SK-N-SH (cell line): ENCODE data around the gene TADA2B. TPM values are rescaled to one million over a fixed set of nuclear protein-coding genes. Genes with fewer than 3 reads are reported as not detected.

Source experiments
- CTCF ChIA-PET: fragments of 300-600, 350-600 bp; formaldehyde crosslinking; extraction: SDS; loops from one replicate; lab custom pipeline; 2021; lab: Yijun Ruan, JAX
- POLR2A ChIA-PET: fragments of 350-600 bp; sonication (Branson Sonifier 250); formaldehyde crosslinking; extraction: SDS; loops from one replicate; lab custom pipeline; 2020; ENCODE audit warnings: antibody characterized with exemption, inconsistent platforms; lab: Yijun Ruan, JAX
- DNase-seq: peaks from one replicate; pipeline ENCODE4 v3.0.0; 2012
- H2AFZ ChIP-seq: fragments of 200-600 bp; sonication (generic); 2 replicates; pipeline ENCODE4 v1.8.1; 2016; ENCODE audit warnings: antibody characterized with exemption, mild to moderate bottlenecking, low read depth
- H3F3A ChIP-seq: fragments of 200-600 bp; sonication (generic); replicated peaks from 2 replicates; pipeline ENCODE3; 2016; ENCODE audit warnings: antibody characterized with exemption, mild to moderate bottlenecking; ENCODE audit not compliant: insufficient read depth
- H3K27ac ChIP-seq, 2 experiments: fragments of 200-500 bp in 1 of 2; fragments of 200-600 bp in 1 of 2; sonication (Bioruptor generic) in 1 of 2; sonication (generic), shearing (Covaris generic) in 1 of 2; 2 replicates each; pipeline versions ENCODE4 v1.5.1 to v1.6.1; 2014 to 2016; ENCODE audit warnings: low read depth in 2 of 2, inconsistent platforms in 1 of 2, low read length in 1 of 2, mild to moderate bottlenecking in 1 of 2, mixed read lengths in 1 of 2
- H3K27me3 ChIP-seq: fragments of 200-600 bp; sonication (generic), shearing (Covaris generic); 2 replicates; pipeline ENCODE4 v1.6.1; 2016; ENCODE audit warnings: mixed run types; ENCODE audit not compliant: insufficient read depth
- H3K36me3 ChIP-seq, 2 experiments: fragments of 200-500 bp in 1 of 2; fragments of 200-600 bp in 1 of 2; sonication (Bioruptor generic) in 1 of 2; sonication (generic) in 1 of 2; replicated peaks in 1 of 2; 2 replicates each; pipeline versions ENCODE3 to v1.5.1; 2014 to 2016; ENCODE audit warnings: low read length in 1 of 2, mild to moderate bottlenecking in 1 of 2; ENCODE audit not compliant: insufficient read depth in 2 of 2, control insufficient read depth in 1 of 2
- H3K4me1 ChIP-seq, 2 experiments: fragments of 200-500 bp in 1 of 2; fragments of 200-600 bp in 1 of 2; sonication (Bioruptor generic) in 1 of 2; sonication (generic), shearing (Covaris generic) in 1 of 2; 2 replicates each; pipeline versions ENCODE4 v1.5.1 to v1.6.1; 2014 to 2016; ENCODE audit warnings: low read depth in 1 of 2, low read length in 1 of 2, mixed run types in 1 of 2; ENCODE audit not compliant: insufficient read depth in 2 of 2, control insufficient read depth in 1 of 2
- H3K4me2 ChIP-seq: fragments of 200-600 bp; sonication (generic), shearing (Covaris generic); 2 replicates; pipeline ENCODE4 v1.6.1; 2017; ENCODE audit warnings: mixed run types
- H3K4me3 ChIP-seq, 2 experiments: fragments of 200-500 bp in 1 of 2; fragments of 200-600 bp in 1 of 2; sonication (Bioruptor generic) in 1 of 2; sonication (generic), shearing (Covaris generic) in 1 of 2; 2 replicates each; pipeline versions ENCODE4 v1.5.1 to v1.8.1; 2014 to 2016; ENCODE audit warnings: low read depth in 2 of 2, inconsistent platforms in 1 of 2, low read length in 1 of 2, mild to moderate bottlenecking in 1 of 2, mixed read lengths in 1 of 2, moderate library complexity in 1 of 2
- H3K79me2 ChIP-seq: fragments of 200-600 bp; sonication (generic); 2 replicates; pipeline ENCODE4 v1.8.1; 2017; ENCODE audit warnings: mild to moderate bottlenecking; ENCODE audit not compliant: insufficient read depth
- H3K9ac ChIP-seq: fragments of 200-600 bp; sonication (generic); 2 replicates; pipeline ENCODE4 v1.6.1; 2017; ENCODE audit warnings: mixed run types
- H3K9me2 ChIP-seq: fragments of 200-600 bp; sonication (generic); 2 replicates; pipeline ENCODE4 v1.6.1; 2017; ENCODE audit warnings: mixed run types
- H3K9me3 ChIP-seq: fragments of 200-600 bp; sonication (generic); 2 replicates; pipeline ENCODE4 v1.6.1; 2017; ENCODE audit warnings: mixed run types, mild to moderate bottlenecking, moderate library complexity
- H4K20me1 ChIP-seq: fragments of 200-600 bp; sonication (generic); 2 replicates; pipeline ENCODE4 v1.6.1; 2017; ENCODE audit warnings: mild to moderate bottlenecking, mixed run types; ENCODE audit not compliant: insufficient read depth
- CHD2 ChIP-seq: fragments of 150-350 bp; IDR thresholded peaks from 2 replicates; pipeline ENCODE4 v1.6.1; 2018; ENCODE audit warnings: low read length; ENCODE audit not compliant: partially characterized antibody
- FOXJ3 ChIP-seq: sonication (generic); formaldehyde crosslinking; IDR thresholded peaks from 2 replicates; pipeline ENCODE4 v1.5.1; 2020; ENCODE audit warnings: mild to moderate bottlenecking, missing genetic modification reagents
- IRF3 ChIP-seq: fragments of 150-350 bp; IDR thresholded peaks from 2 replicates; pipeline ENCODE4 v1.6.1; 2016; ENCODE audit warnings: mild to moderate bottlenecking, low read depth, low read length
- JUND ChIP-seq: IDR thresholded peaks from 2 replicates; pipeline ENCODE4 v1.4.0; 2012
- MXI1 ChIP-seq: IDR thresholded peaks from 2 replicates; pipeline ENCODE4 v1.6.1; 2012; ENCODE audit warnings: mild to moderate bottlenecking, low read depth, low read length, improper control_type of control experiment
- NFIC ChIP-seq: IDR thresholded peaks from 2 replicates; pipeline ENCODE4 v1.4.0; 2012; ENCODE audit warnings: borderline replicate concordance
- PBX3 ChIP-seq: IDR thresholded peaks from 2 replicates; pipeline ENCODE4; 2012
- RXRA ChIP-seq: IDR thresholded peaks from 2 replicates; pipeline ENCODE4 v1.4.0; 2012; ENCODE audit warnings: low read depth, mild to moderate bottlenecking, borderline replicate concordance
- TAF1 ChIP-seq: IDR thresholded peaks from 2 replicates; pipeline ENCODE4 v1.6.1; 2012; ENCODE audit warnings: low read depth, mild to moderate bottlenecking, low read length, moderate library complexity, borderline replicate concordance
- TCF12 ChIP-seq: IDR thresholded peaks from 2 replicates; pipeline ENCODE4 v1.4.0; 2012
- TEAD4 ChIP-seq: IDR thresholded peaks from 2 replicates; pipeline ENCODE4 v1.4.0; 2012; ENCODE audit warnings: mild to moderate bottlenecking, borderline replicate concordance; ENCODE audit not compliant: insufficient read depth
- USF2 ChIP-seq: fragments of 150-350 bp; IDR thresholded peaks from 2 replicates; pipeline ENCODE4 v1.6.1; 2017; ENCODE audit warnings: antibody characterized with exemption, low read length, low read depth, borderline replicate concordance
- WGBS: methylation state at CpG from one replicate; pipeline ENCODE4 v1.1.6; 2017; ENCODE audit warnings: low lambda C conversion rate; 5-methylcytosine and 5-hydroxymethylcytosine counted together
- polyA plus RNA-seq, 3 experiments: library from polyadenylated mRNA; depleted of rRNA; stranded (reverse); fragments of >200 nt; gene quantifications; 2 replicates each; pipeline ENCODE4 v1.2.3, GENCODE V29; 2012
- TF ChIP-seq, protein P1 (sequence below): fragments of 200-600 bp; sonication (generic); IDR thresholded peaks from 2 replicates; pipeline ENCODE4 v1.6.1; 2017; ENCODE audit warnings: antibody characterized with exemption, mild to moderate bottlenecking, moderate library complexity
- TF ChIP-seq, protein P2 (sequence below): IDR thresholded peaks from 2 replicates; pipeline ENCODE4 v1.4.0; 2012; ENCODE audit warnings: low read depth, borderline replicate concordance

TADA2B gene
- polyA plus RNA-seq, 1 of the 3 experiments (the other 2 are of a cell fraction) = 8.0 TPM

- Histone ChIP-seq H3F3A (no peaks in the 10 kb centered on the region), H3K4me1 (peaks cover 0 to 5% of the 10 kb centered on the region in 2 experiments; a peak in 1 of 4 replicates), H3K4me3 (no peak overlapping the region), H3K4me2 (no peak overlapping the region), H4K20me1 (no peaks in the 10 kb centered on the region), H3K9me2 (no peaks in the 10 kb centered on the region), H3K79me2 (no peaks in the 10 kb centered on the region), H3K9ac (no peak overlapping the region), H3K27ac (no peak overlapping the region), H3K36me3 (peaks cover 39 to 59% of the 10 kb centered on the region in 2 experiments), H3K27me3 (no peaks in the 10 kb centered on the region), H2AFZ (no peak overlapping the region), H3K9me3 (no peaks in the 10 kb centered on the region)
- CTCF ChIA-PET = no interaction called here
- no peak for TF ChIP-seq IRF3
- no peak for TF ChIP-seq FOXJ3 (CRISPR knock-in tag)
- DNase-seq = no peak
- 100% methylated on average over 9 of the region's 12 CpGs for WGBS
- POLR2A ChIA-PET = no interaction called here
These were observed 28.4 kb upstream of the TADA2B start for GRCh38 chr4:7014815-7015214.

DNA sequence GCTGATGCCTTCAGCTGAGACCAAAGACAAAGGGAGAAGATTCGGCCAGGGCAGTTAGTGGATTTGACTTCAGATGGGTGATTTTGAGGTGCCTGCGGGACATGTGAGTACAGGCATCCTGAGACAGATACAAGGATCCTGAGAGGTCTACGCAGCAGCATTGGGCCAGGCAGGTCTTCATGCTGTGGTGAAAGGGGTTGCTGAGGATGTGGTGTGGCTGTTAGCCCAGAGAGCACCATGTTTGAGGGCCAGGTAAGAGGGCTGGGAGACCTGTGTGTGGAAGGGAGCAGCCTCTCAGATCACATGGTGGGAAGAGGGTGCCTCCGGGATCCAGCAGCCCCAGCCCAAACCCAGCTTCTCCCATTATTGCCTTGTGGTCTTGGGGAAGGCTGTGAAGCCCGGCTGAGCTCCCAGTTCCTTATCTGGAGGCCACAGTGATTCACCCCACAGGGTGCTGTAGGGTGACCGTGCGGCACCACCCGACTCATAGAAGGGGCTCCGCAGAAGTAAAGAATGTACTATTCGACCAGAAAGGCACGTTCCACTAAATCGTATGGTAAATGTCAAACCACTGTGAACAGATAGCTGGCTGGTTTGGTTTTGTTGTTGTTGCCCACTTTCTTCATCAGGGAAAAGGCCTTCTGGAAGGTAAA lies 27.7 kb upstream of the TADA2B start:
- H3K9ac ChIP-seq = no peak overlapping the region
- 92% methylated on average over 12 of the region's 12 CpGs for WGBS
- no peaks in the 10 kb centered on the region for H3K9me2 ChIP-seq
- H3K4me3 ChIP-seq = no peak overlapping the region
- no peak for DNase-seq
- H3K9me3 ChIP-seq = no peaks in the 10 kb centered on the region
- CTCF ChIA-PET = interaction anchor here (0.6 kb wide), 1 partner anchor 42 kb away, joined by 3 read pairs; no protein-coding TSS in a partner anchor
- H3K79me2 ChIP-seq = no peaks in the 10 kb centered on the region
- TF ChIP-seq RXRA = no peak
- peaks cover 0 to 5% of the 10 kb centered on the region in 2 experiments; a peak in 1 of 4 replicates for H3K4me1 ChIP-seq
- H2AFZ ChIP-seq = no peak overlapping the region
- no peaks in the 10 kb centered on the region for H3K27me3 ChIP-seq
- peaks cover 39 to 52% of the 10 kb centered on the region in 2 experiments for H3K36me3 ChIP-seq
- no peaks in the 10 kb centered on the region for H4K20me1 ChIP-seq
- no peak overlapping the region for H3K27ac ChIP-seq
- POLR2A ChIA-PET = no interaction called here
- H3F3A ChIP-seq = no peaks in the 10 kb centered on the region
- no peak overlapping the region for H3K4me2 ChIP-seq

- Histone ChIP-seq H2AFZ (no peak overlapping the region), H3K36me3 (peaks cover 33 to 51% of the 10 kb centered on the region in 2 experiments), H3K4me3 (no peak overlapping the region), H3F3A (no peaks in the 10 kb centered on the region), H3K4me2 (no peak overlapping the region), H4K20me1 (no peaks in the 10 kb centered on the region), H3K9me3 (no peaks in the 10 kb centered on the region), H3K79me2 (no peaks in the 10 kb centered on the region), H3K9ac (no peak overlapping the region), H3K9me2 (no peaks in the 10 kb centered on the region), H3K27ac (no peak overlapping the region), H3K4me1 (peaks cover 0 to 5% of the 10 kb centered on the region in 2 experiments; a peak in 1 of 4 replicates), H3K27me3 (no peaks in the 10 kb centered on the region)
- WGBS = 80% methylated on average over 11 of the region's 11 CpGs
- ChIA-PET CTCF (no interaction called here), POLR2A (no interaction called here)
- no peak for DNase-seq
- TF ChIP-seq PBX3 = no peak
- TF ChIP-seq NFIC = no peak
- TF ChIP-seq TAF1 = no peak
- no peak for TF ChIP-seq USF2
- TF ChIP-seq, protein P1, sequence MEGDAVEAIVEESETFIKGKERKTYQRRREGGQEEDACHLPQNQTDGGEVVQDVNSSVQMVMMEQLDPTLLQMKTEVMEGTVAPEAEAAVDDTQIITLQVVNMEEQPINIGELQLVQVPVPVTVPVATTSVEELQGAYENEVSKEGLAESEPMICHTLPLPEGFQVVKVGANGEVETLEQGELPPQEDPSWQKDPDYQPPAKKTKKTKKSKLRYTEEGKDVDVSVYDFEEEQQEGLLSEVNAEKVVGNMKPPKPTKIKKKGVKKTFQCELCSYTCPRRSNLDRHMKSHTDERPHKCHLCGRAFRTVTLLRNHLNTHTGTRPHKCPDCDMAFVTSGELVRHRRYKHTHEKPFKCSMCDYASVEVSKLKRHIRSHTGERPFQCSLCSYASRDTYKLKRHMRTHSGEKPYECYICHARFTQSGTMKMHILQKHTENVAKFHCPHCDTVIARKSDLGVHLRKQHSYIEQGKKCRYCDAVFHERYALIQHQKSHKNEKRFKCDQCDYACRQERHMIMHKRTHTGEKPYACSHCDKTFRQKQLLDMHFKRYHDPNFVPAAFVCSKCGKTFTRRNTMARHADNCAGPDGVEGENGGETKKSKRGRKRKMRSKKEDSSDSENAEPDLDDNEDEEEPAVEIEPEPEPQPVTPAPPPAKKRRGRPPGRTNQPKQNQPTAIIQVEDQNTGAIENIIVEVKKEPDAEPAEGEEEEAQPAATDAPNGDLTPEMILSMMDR = no peak
- TF ChIP-seq, protein P2, sequence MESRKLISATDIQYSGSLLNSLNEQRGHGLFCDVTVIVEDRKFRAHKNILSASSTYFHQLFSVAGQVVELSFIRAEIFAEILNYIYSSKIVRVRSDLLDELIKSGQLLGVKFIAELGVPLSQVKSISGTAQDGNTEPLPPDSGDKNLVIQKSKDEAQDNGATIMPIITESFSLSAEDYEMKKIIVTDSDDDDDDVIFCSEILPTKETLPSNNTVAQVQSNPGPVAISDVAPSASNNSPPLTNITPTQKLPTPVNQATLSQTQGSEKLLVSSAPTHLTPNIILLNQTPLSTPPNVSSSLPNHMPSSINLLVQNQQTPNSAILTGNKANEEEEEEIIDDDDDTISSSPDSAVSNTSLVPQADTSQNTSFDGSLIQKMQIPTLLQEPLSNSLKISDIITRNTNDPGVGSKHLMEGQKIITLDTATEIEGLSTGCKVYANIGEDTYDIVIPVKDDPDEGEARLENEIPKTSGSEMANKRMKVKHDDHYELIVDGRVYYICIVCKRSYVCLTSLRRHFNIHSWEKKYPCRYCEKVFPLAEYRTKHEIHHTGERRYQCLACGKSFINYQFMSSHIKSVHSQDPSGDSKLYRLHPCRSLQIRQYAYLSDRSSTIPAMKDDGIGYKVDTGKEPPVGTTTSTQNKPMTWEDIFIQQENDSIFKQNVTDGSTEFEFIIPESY = no peak
- no peak for TF ChIP-seq JUND
- no peak for TF ChIP-seq RXRA
- TF ChIP-seq MXI1 = no peak
- no peak for TF ChIP-seq TCF12
- no peak for TF ChIP-seq CHD2
- no peak for TF ChIP-seq TEAD4
These were observed 27.1 kb upstream of the TADA2B start for GRCh38 chr4:7016086-7016485.
